Tibial artery (tissue), 4 donors: ENCODE results near the gene PACSIN1.

ENCODE experiments used
- DNase-seq, 2 donors: peaks; one replicate each; pipeline ENCODE4 v3.0.0-alpha.2; 2019
- H3K27ac ChIP-seq, 2 donors: fragments of 200-600 bp; sonication (generic) in 1 of 2; 1 replicate in 1 of 2; 2 replicates in 1 of 2; pipeline ENCODE4 v1.5.1; 2018 to 2019; ENCODE audit warnings: mild to moderate bottlenecking in 1 of 2
- H3K27me3 ChIP-seq, 2 donors: fragments of 200-600 bp; sonication (generic) in 1 of 2; one replicate each; pipeline versions ENCODE4 v1.5.1 to v1.6.0; 2016 to 2019
- H3K36me3 ChIP-seq, 3 donors: fragments of 200-600 bp; sonication (generic) in 2 of 3; one replicate each; pipeline ENCODE4 v1.5.1; 2016 to 2019; ENCODE audit warnings: mild to moderate bottlenecking in 2 of 3
- H3K4me1 ChIP-seq, 4 donors: fragments of 200-600 bp; sonication (generic) in 2 of 4; 1 replicate in 3 of 4; 2 replicates in 1 of 4; pipeline ENCODE4 v1.5.1; 2016 to 2019
- H3K4me3 ChIP-seq, 2 donors: fragments of 200-600 bp; sonication (generic) in 1 of 2; 1 replicate in 1 of 2; 2 replicates in 1 of 2; pipeline ENCODE4 v1.5.1; 2018 to 2019; ENCODE audit warnings: mild to moderate bottlenecking in 2 of 2
- H3K9me3 ChIP-seq, 3 donors: fragments of 200-600 bp; sonication (generic) in 1 of 3; one replicate each; pipeline ENCODE4 v1.5.1; 2016 to 2019
- intact Hi-C: fragments of 100-400 bp; cut with DNase I; formaldehyde crosslinking; loops from one replicate; pipeline ENCODE4 v1.15.0; 2023; ENCODE audit warnings: low total_unique reads
- TF ChIP-seq, protein P1 (sequence below), 2 experiments: fragments of 200-600 bp in 1 of 2; fragments of 450-650 bp in 1 of 2; IDR thresholded peaks; one replicate each; pipeline ENCODE4 v1.5.1; 2017 to 2019; ENCODE audit warnings: antibody characterized with exemption in 2 of 2, mild to moderate bottlenecking in 1 of 2, moderate library complexity in 1 of 2

Gene PACSIN1

DNA sequence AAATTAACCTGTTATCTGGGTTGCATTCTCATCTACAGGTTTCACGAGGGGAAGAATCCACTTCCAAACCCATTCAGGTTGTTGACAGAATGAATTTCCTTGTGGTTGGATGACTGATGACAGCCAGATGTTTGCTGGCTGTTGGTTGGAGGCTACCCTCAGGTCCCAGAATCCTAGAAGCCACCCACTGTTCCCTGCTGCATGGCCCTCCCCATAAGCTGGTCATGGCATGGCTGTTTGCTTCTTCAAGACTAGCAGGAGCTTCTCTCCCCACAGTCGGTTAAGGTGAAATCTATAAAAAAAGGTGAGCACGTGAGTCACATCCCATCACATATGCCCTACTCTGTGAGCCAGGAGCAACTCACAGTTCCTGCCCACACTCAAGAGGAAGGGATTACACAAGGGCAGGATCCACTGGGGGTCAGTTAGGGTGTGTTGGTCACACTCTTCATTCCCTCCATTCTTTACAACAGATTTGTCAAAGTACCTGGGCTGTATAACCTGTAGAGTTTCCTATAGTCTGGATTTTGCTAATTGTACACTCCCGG lies 20.5 kb upstream of the PACSIN1 start:
- no peak overlapping the region for H3K4me3 ChIP-seq
- no peaks in the 10 kb centered on the region for H3K36me3 ChIP-seq
- no peaks in the 10 kb centered on the region for H3K9me3 ChIP-seq
- intact Hi-C loops, result loop anchor here (10.0 kb wide), 1 partner anchor 641 kb away; the partner anchor contains the start of gene MLN
- no peak overlapping the region for H3K27ac ChIP-seq
- H3K4me1 ChIP-seq, result no peaks in the 10 kb centered on the region
- TF ChIP-seq, protein P1, sequence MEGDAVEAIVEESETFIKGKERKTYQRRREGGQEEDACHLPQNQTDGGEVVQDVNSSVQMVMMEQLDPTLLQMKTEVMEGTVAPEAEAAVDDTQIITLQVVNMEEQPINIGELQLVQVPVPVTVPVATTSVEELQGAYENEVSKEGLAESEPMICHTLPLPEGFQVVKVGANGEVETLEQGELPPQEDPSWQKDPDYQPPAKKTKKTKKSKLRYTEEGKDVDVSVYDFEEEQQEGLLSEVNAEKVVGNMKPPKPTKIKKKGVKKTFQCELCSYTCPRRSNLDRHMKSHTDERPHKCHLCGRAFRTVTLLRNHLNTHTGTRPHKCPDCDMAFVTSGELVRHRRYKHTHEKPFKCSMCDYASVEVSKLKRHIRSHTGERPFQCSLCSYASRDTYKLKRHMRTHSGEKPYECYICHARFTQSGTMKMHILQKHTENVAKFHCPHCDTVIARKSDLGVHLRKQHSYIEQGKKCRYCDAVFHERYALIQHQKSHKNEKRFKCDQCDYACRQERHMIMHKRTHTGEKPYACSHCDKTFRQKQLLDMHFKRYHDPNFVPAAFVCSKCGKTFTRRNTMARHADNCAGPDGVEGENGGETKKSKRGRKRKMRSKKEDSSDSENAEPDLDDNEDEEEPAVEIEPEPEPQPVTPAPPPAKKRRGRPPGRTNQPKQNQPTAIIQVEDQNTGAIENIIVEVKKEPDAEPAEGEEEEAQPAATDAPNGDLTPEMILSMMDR (IDR thresholded peaks at IDR 0.05), result no peak
- peaks cover 0 to 7% of the 10 kb centered on the region in 2 donors for H3K27me3 ChIP-seq
- DNase-seq, result no peak

DNA sequence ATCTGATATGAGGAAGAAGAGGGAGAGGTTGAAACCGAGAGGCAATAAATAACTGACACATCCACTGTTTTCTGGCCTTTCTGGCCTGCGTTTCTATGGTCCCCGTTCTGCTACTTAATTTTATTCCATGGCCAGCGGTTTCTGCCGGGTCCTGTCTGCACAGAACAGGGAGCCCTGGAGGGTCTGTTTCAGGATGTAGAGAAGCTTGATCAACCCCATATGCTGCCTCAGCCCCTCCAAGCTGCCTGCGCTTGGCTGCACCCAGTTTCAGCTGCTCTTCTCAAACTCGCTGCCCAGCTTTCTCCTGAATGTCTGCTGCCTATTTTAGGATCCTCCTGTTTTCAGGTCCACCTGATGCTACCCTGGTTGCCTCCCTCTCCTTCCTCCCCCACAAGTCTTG lies 18.5 kb upstream of the PACSIN1 start:
- Histone ChIP-seq H3K4me3 (no peak overlapping the region), H3K27me3 (peaks cover 0 to 7% of the 10 kb centered on the region in 2 donors), H3K9me3 (peaks cover 0 to 8% (median 3%) of the 10 kb centered on the region in 3 donors), H3K27ac (no peak overlapping the region), H3K4me1 (no peaks in the 10 kb centered on the region), H3K36me3 (no peaks in the 10 kb centered on the region)
- TF ChIP-seq, protein P1 (IDR thresholded peaks at IDR 0.05), result no peak
- intact Hi-C loops, result loop anchor here (10.0 kb wide), 1 partner anchor 643 kb away; the partner anchor contains the start of gene MLN
- no peak for DNase-seq

DNA sequence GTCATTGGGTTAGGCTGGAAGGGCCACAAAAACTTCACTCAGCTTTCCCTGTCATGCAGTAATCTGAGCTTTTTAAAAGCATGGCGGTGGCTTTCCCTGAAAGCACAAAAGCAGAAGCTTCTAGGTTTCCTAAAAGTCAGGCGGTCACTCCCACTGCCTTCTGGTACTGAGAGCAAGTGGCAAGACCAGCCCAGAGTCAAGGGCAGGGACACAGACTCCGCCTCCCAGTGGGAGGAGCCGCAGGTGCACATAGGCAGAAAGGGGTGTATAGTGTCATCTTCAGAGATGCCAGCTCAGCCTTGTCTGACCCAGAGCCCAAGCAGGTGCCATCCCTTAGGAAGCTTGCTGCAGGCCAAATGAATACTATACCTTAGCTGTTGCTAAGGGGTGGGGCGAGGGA lies 18.0 kb upstream of the PACSIN1 start:
- no peak for DNase-seq
- Histone ChIP-seq H3K4me3 (no peak overlapping the region), H3K9me3 (peaks cover 0 to 8% (median 3%) of the 10 kb centered on the region in 3 donors), H3K36me3 (no peaks in the 10 kb centered on the region), H3K27ac (no peak overlapping the region), H3K27me3 (peaks cover 0 to 7% of the 10 kb centered on the region in 2 donors), H3K4me1 (no peaks in the 10 kb centered on the region)
- TF ChIP-seq, protein P1 (IDR thresholded peaks at IDR 0.05), result no peak
- intact Hi-C loops, result loop anchor here (10.0 kb wide), 1 partner anchor 643 kb away; the partner anchor contains the start of gene MLN

DNA sequence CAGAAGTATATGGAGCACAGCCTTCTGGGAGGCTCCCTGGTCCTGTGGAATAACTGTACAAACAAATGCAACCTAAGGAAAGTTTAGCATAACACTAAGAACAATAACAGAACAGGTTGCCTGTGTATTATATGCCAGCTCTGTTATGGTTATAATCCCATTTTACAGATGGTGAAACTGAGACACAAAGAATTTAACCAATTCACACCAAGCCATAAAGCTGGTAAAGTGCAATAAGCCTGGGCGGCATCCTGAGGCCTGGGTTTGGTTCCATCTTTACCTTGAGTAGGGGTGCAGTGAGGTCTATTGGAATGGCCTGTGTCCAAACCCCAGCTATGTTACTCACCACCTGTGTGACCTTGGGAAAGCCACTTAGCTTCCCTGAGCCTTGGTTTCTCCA lies 14.7 kb upstream of the PACSIN1 start:
- no peak overlapping the region for H3K27ac ChIP-seq
- TF ChIP-seq, protein P1 (IDR thresholded peaks at IDR 0.05), result no peak
- H3K9me3 ChIP-seq, result peaks cover 0 to 8% (median 3%) of the 10 kb centered on the region in 3 donors
- no peak overlapping the region for H3K4me3 ChIP-seq
- H3K27me3 ChIP-seq, result peaks cover 0 to 7% of the 10 kb centered on the region in 2 donors
- intact Hi-C loops, result no loop called here
- no peaks in the 10 kb centered on the region for H3K36me3 ChIP-seq
- DNase-seq, result no peak
- no peaks in the 10 kb centered on the region for H3K4me1 ChIP-seq

DNA sequence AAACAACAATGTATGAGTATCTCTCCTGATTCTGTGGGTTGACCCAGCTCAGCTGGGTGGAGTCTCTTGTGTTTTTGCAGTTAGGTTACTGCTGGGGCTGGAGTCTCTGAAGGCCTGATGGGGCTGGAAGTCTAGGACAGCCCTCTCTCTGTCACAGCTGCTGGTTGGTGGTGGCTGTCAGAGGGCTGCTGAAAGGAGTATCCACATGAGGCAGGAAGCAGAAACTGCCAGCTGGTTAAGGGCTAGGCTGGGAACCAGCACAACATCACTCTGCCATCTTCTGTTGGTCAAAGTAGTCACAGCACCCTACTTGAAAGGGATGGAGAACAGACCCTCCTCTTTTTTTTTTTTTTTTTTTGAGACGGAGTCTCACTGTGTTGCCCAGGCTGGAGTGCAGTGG lies 10.0 kb upstream of the PACSIN1 start:
- H3K36me3 ChIP-seq, result no peaks in the 10 kb centered on the region
- DNase-seq, result no peak
- peaks cover 0 to 6% of the 10 kb centered on the region in 2 donors for H3K27me3 ChIP-seq
- H3K9me3 ChIP-seq, result peaks cover 0 to 8% (median 3%) of the 10 kb centered on the region in 3 donors
- TF ChIP-seq, protein P1 (IDR thresholded peaks at IDR 0.05), result no peak
- H3K4me3 ChIP-seq, result no peak overlapping the region
- intact Hi-C loops, result no loop called here
- no peaks in the 10 kb centered on the region for H3K4me1 ChIP-seq
- no peak overlapping the region for H3K27ac ChIP-seq
